HG03159 (cell line): ENCODE measurements around the gene TTLL1.

Experiments used
- ATAC-seq: cut with Tn5 transposase; IDR thresholded peaks from one replicate; pipeline ENCODE4 v1.9.1; 2021; ENCODE audit warnings: mild to moderate bottlenecking, moderate library complexity; ENCODE audit not compliant: unreplicated experiment

The TTLL1 gene

DNA sequence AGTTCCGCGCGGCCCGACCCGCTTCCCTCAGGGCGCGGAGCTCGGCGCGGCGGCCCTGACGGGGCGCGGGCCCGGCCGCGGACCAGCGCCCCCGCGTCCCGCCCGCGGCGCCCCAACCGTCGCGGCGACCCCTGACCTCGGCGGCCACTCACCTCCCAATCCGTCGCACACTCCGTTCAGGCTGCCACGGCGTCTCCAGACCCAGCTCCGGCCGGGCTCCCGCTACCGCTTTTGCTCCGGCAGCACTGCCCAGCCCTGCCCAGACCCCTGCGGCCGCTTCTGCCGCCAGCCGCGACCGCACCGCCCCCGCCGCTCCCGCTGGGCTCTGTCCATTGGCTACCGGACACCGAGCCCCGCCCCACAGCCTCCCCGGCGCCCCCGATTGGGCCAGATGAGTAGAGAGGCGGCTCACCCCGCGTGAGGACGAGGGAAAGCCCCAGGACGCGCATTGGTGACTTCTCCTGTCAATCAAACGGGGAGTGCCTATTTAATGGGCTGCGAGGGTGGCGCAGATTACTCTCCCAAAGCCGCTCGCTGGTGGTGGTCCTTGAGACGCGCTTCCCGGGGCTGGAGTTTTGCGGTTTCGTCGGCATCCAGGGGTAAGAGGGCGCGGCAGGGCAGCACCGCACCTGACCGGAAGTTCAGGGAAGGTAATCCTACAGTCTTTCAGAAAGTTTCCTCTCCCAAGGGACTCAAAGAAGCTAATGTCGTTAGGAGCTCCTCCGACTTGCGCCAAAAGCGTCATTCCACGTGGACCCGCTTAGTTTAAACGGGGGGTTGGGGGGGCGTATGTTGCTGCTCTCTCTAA, 74.1 kb downstream of the TTLL1 start, which contains the start of gene PACSIN2:
Gene PACSIN2 (minus strand): TSS at position 281 of the 808 bp plus-strand sequence. CDS start 103,069 bp downstream, outside the sequence.
- ATAC-seq, result peak; percentile 93

- ATAC-seq, result no peak
These were observed 74.8 kb downstream of the TTLL1 start for GRCh38 chr22:43014316-43014868.

GRCh38 chr22:43013355-43014315, 75.6 kb downstream of the TTLL1 start:
- ATAC-seq, result no peak

DNA sequence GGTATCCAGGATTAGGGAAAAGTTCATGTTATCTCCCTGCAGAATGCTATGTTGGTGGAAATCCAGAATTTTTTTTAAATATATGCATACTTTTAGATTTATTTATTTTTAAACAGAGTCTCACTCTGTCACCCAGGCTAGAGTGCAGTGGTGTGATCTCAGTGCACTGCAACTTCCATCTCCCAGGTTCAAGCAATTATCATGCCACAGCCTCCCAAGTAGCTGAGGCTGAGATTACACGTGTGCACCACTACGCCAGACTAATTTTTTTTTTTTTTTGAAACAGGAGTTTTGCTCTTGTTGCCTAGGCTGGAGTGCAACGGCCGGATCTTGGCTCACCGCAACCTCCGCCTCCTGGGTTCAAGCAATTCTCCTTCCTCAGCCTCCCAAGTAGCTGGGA, 76.8 kb downstream of the TTLL1 start:
- ATAC-seq, result no peak

DNA sequence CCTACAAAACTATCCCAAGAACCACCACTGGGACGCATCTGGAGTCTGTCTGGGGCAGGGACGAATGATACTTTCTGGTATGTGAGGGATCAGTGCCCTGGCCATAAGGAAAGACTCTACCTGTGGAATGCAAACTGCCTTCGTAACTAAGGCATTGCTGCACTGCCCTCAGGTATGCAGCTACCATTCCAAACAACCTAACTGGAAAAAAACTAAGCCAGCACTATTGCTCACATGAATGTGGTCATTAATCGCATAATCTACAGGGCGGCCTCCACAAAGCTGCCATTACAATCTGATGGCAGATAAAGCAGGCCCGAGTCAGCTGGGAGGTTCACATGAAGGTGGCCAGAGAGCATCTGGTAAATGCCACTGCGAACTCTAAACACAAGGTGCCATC, 78.1 kb downstream of the TTLL1 start:
- ATAC-seq, result no peak

GRCh38 chr22:43009444-43009843, 79.7 kb downstream of the TTLL1 start:
- no peak for ATAC-seq

- no peak for ATAC-seq
These were observed 80.3 kb downstream of the TTLL1 start for GRCh38 chr22:43008921-43009320.

GRCh38 chr22:43008509-43008908, 80.7 kb downstream of the TTLL1 start:
- ATAC-seq, result no peak

DNA sequence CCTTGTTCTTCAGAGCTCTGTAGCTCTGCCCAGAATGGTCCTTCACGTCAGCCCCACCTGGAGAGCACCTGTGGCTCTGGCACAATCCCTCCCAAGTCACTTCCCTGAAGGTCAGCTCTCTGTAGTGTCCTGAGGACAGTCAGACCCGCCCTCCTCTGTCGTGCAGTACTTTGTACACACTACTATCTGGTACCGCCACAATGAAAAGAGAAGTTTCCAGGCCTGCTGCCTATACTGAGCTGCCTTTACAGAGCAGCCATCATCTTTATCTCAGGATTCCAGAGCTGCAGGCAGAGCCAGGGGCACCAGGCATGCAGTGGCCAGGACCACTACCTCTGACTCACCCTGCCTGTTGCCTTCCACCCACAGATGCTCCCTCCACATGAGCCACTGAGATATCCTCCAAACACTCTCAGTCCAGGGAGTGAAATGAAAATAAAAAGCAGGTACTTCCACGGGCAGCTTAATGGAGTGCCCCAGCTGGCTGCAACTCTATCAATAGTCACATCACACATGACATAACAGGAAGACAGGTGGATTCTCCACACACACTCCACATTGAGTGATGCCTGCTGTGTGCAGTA, 81.6 kb downstream of the TTLL1 start:
- no peak for ATAC-seq

GRCh38 chr22:43006753-43007152, 82.4 kb downstream of the TTLL1 start:
- no peak for ATAC-seq

- ATAC-seq, result no peak
These were observed 83.1 kb downstream of the TTLL1 start for GRCh38 chr22:43006016-43006505.

DNA sequence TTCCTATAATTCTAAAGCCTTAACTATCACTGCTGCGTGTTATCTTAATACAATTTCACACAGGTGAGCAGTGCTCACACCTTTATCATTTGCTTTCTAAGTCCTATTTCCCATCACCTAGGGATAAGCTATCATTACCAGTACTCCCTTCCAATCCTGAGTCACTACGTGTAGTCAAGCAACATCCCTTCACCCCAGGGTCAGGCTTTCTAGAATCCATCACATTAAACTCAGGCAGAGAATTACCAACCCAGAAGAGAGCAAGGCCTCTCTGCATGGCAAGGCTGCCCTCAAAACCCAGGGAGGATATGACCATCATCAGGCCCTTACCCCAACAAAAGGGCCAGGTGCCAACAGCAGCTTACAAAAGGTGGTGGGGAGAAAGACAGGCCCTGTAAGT, 84.1 kb downstream of the TTLL1 start:
- ATAC-seq, result no peak

DNA sequence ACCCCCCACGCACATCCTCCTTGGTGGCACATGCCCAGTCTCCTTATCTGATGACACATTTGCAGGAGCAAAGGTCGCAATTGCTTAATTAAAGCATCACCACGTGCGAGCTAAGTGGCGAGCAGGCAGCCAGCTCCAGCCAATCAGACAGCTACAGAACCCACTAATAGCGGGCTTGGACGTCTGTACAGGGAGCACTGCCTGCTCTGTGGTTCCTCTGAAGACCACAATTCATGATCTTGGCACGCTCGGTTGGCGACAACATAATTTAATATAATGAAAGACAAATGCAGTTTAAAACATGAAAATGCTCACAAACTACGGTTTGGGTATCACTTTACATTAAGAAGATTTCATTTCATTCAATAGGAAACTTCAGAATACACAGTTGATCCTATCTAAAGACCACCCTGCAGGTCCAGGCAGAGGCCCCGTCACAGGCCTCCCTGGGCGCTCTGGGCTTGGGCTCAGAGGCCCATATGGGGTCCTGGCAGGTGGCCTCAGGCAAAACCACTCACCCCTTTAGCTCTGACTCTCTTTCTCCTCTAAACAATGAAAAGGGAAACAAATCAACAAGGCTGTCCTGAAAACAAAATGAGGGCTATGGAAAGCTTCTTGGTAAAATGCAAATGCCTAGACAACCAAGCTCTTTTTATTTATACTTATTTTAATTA, 84.7 kb downstream of the TTLL1 start:
- no peak for ATAC-seq

DNA sequence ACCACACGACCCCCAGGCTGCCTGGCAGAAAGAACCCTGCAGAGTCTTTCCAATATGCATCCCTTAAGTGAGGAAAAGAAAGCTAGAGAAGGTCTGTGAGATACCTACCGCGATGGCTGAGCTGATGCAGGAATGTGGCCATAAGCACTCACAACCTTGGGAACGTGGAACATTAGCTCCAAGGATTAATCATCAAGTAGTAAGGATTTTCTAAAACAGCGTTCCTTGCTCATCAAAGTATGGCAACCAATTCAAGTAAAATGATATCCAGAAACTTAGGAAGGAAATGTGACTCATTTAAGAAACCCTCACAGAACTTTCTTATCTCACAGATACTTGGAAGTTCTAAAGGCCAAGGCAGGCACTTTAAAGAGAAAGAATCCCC, 87.0 kb downstream of the TTLL1 start:
- ATAC-seq, result no peak

DNA sequence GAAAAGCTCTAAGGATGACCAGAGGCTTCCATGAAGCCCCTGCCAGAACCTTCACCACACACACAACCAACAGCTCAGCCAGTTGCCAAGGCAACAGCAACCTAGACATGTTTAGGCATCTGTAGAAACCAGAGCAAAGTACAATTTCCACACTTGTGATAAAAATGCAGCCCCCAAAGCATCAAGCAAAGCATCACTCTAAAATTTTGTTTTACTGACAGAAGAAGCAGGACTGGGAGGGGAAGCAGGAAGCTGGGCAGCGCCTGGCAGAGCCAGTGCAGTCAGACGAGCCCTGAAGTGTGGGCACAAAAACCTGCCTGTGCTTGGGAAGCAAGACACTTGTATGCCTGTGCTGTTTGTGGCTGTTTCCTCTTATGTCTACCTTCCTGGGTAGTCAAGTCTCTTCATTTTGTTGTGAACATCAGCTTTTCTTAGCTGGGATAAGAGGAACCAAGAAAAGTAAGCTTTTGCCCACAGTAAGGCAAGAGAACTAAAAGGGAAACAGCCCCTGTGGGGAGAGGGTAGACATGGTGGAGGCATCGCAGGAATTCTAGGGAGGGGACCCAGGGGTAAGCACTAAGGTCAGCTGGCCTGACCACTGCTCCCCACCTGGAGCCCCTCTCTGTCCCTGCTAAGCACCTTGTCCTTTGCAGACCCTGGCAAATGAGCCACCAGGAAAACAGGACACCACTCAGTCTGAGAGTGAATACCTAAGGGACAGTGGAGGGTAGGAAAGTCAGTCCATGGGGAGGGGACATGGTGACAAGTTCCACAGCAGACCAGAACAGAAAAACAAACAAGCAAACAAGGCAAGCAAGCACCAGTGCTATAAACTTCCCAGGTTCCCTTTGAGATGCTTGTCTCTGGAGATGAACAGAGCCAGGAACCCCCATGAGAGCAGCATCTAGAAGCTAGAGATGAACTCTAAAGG, 87.7 kb downstream of the TTLL1 start:
- no peak for ATAC-seq

- ATAC-seq, result no peak
These were observed 88.6 kb downstream of the TTLL1 start for GRCh38 chr22:43000441-43001175.

DNA sequence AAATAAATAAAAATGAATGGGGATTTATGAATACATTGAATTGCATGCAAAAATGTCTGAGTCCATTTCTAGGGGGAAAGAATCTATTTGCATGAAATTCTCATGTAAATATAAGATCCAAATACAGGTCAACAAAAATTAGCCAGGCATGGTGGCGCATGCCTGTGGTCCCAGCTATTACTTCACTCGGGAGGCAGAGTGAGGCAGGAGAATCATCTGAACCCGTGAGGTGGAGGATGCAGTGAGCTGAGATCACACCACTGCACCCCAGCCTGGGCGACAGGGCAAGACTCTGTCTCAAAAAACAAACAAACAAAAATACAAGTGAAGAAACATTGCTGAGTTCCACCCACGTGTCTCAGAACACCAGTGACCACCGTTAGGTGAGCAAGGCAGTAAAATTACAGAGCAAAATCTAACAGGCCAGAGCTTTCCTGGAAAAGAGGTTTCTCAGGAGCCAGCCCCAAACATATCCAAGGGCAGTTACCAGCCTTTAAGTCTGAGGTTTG, 91.6 kb downstream of the TTLL1 start:
- no peak for ATAC-seq

DNA sequence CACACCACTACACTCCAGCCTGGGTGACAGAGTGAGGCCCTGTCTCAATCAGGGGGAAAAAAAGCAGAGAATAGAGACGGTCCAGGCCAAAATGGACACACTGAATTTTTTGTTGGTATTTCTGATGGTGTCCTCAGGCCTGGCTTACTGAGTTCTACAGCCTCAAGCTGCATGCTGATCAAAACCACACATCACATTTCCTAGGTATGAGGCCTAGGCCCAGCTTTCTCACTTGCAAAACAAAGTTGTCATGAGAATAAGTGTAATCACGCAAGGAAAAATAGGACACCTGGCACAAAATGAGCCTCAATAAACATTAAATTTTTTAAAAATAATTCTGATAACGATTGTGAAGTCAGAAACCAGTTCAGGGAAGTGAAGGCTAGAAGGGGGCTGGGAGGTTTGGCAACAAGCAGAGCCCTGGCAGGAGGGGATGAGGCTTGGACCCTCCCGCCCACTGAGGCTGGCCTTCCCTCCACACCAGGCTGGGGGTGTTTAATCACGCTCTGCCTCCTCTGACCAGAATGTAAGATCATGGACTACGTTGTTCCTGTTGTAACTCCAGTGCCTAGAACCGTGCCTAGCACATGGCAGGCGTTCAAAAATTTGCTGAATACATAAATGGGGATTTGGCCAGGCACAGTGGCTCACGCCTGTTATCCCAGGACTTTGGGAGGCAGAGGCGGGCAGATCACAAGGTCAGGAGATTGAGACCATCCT, 92.4 kb downstream of the TTLL1 start:
- ATAC-seq, result no peak
